Fibroblast of pulmonary artery (primary cell): ENCODE results near the gene LCT.

Source experiments
- DNase-seq: peaks from one replicate; pipeline ENCODE4 v3.0.0-alpha.2; 2010; ENCODE audit warnings: low read depth
- H3K4me3 ChIP-seq: replicated peaks from 2 replicates; pipeline ENCODE4 v1.5.1; 2011; ENCODE audit warnings: low read depth, mild to moderate bottlenecking, control low read depth, low read length, moderate library complexity
- TF ChIP-seq, protein P1 (sequence below): IDR thresholded peaks from 2 replicates; pipeline ENCODE4 v1.5.1; 2011; ENCODE audit warnings: mild to moderate bottlenecking, control low read depth, low read length, inconsistent platforms; ENCODE audit errors: missing control alignments

Gene LCT

DNA sequence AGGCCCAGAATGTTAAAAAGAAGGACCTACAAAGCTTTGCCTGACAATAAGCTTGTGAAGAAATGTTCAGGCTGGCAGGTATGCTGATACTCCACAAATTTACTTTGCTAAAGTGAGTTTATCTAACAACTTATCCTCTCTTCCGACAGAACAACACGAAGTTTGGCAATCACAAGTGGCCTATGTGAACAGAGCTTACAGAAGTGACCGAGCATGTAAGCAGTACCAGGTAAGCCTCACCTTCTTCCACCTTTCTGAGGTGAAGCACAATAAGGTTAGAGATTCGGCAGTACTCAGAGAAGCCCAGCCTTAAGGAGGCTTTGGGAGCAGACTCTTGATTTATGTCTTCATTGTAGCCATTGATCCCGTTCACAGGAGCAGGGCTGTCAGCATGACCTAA lies 9.0 kb upstream of the LCT start:
- TF ChIP-seq, protein P1, sequence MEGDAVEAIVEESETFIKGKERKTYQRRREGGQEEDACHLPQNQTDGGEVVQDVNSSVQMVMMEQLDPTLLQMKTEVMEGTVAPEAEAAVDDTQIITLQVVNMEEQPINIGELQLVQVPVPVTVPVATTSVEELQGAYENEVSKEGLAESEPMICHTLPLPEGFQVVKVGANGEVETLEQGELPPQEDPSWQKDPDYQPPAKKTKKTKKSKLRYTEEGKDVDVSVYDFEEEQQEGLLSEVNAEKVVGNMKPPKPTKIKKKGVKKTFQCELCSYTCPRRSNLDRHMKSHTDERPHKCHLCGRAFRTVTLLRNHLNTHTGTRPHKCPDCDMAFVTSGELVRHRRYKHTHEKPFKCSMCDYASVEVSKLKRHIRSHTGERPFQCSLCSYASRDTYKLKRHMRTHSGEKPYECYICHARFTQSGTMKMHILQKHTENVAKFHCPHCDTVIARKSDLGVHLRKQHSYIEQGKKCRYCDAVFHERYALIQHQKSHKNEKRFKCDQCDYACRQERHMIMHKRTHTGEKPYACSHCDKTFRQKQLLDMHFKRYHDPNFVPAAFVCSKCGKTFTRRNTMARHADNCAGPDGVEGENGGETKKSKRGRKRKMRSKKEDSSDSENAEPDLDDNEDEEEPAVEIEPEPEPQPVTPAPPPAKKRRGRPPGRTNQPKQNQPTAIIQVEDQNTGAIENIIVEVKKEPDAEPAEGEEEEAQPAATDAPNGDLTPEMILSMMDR, result no peak
- DNase-seq, result no peak
- H3K4me3 ChIP-seq, result no peak overlapping the region

DNA sequence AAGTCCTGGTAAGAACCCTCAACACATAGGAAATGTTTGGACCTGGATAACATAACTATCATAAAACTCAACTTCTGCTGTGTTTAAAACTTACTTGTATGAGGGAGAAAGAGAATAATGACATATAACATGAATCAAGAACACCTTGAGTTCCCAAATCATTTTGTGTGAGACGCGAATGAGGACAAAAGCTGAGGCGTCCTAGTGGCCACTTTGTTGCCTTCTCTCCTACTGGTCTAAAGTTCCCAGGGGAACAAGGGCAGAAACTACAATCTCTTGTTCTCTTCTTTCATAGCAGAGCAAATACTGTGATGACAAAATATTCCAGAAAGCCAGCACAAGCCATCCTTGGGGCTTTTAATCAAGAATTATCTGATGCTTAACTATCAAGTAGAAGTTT lies 8.3 kb upstream of the LCT start:
- DNase-seq, result no peak
- TF ChIP-seq, protein P1, result no peak
- H3K4me3 ChIP-seq, result no peak overlapping the region

DNA sequence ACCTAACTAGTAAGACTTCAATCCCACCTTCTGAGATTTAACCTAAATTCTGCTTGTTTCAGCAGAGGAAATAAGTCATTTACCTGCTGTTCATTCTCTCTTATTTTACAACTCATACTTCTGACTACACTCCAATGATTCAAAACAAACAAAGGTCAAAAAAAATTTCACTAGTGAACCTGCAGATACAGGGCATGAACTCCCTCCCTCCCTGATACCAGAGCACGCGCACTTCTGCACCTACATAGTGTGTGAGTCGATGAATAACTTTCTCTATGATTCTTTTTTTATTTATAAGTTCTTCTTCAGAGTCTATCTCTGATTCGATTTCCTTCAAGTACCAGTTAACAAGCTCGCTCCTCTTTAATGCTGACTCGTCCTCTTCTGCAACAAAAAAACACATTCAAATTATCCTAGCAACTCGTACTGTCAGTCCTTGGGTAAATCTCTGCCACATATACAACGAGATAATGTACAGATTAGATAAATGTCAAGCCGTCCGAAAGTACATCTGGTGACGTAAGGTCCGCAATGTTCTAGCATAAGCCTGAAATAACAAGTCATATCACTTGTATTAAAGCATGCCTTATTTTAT lies 7.4 kb upstream of the LCT start:
- no peak overlapping the region for H3K4me3 ChIP-seq
- no peak for DNase-seq
- TF ChIP-seq, protein P1, result no peak

DNA sequence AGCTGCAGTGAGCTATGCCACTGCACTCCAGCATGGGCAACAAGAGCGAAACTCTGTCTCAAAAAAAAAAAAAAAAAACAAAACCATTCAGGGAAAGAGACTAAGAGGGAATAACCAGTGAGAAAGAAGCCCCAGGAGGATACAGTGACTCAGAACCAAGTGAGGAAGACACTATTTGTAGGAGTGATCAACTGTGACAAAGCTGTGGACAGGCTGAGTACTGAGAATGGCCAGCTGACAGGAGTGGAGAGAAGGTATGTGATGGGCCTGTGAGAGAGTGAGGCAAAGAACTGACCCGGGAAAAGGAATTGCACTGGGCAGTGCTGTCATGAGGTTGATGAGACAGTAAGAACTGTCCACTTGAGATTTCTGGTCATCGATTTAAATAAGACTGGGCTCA lies 6.7 kb upstream of the LCT start:
- H3K4me3 ChIP-seq, result no peak overlapping the region
- no peak for DNase-seq
- TF ChIP-seq, protein P1, result no peak

DNA sequence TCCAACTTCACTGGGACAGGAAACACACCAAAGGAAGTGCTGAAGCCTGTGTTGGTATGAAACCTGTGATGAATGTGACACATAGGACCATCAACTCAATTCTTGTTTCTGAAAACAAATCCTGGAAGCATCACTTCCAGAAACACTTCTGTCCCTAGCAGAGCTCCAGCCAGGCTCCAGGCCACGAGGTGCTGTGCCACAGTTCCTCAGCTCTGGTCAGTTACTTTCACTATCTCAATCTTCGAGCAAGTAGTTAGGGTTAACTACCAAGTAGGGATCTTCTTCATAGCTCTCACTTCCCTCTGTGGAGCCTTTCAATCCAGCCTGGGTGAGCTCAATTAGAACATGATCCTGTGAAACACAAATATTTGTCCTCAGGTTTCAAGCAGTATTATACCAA lies 3.6 kb upstream of the LCT start:
- no peak overlapping the region for H3K4me3 ChIP-seq
- DNase-seq, result peak; percentile 10
- TF ChIP-seq, protein P1, result no peak

DNA sequence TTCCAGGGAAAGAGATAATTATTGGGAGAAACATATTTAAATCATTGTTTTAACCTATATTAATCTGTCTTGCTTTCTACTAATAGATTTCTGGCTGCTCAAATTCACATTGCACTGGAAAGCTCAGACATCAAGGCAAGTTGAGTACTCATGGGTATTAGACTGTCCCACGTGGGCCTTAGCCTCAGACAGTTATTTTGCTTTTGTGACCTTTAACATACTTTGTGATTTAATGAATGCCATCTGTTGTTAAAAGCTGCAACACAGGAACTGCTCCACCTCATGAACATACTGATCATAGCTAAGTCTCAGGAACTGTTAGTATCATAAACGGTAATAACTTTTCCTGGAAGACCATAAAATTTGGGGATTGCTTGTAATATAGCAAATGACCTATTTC lies 2.7 kb upstream of the LCT start:
- DNase-seq, result peak; percentile 85

DNA sequence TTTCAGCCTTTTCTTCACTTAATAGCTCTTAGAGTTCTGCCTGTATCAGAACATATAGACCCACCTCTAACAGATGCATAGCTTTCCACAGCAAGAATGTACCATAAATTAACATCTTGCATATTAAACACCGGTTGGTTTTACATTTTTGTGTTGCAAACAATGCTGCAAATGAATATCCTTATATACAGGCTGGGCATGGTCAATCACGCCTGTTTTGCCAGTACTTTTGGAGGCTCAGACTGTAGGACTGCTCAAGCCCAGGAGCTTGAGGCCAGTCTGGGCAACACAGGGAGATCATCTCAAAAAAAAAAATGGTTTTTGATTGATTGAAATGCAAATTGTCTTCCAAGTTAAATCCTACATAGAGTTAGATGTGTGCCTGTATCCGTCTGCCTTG lies 1.5 kb upstream of the LCT start:
- no peak overlapping the region for H3K4me3 ChIP-seq
- DNase-seq, result no peak
- TF ChIP-seq, protein P1, result no peak

More for the DNA sequence above, 2.7 kb upstream of the LCT start:
- H3K4me3 ChIP-seq, result no peak overlapping the region
- TF ChIP-seq, protein P1, result no peak
